Measurements from ENCODE around the gene CDH15. TPM values are rescaled to one million over a fixed set of nuclear protein-coding genes. Genes with fewer than 3 reads are reported as not detected.

CDH15 gene
- total and polyA plus RNA-seq, 2 experiments from 2014 or later = 0.06 TPM; not detected in 1

- WGBS, 2 experiments (ENCODE audit: low coverage in 1 of 2, low lambda C conversion rate in 2 of 2, missing lambda C conversion rate in 2 of 2) = 97 to 98% methylated on average over 10 to 12 of the region's 12 CpGs
- Histone ChIP-seq H3F3A (ENCODE audit: insufficient read depth) (no peaks in the 10 kb centered on the region), H3K79me2 (ENCODE audit: insufficient read depth) (no peaks in the 10 kb centered on the region), H3K4me1 (ENCODE audit: insufficient read depth) (no peaks in the 10 kb centered on the region), H3K9me2 (ENCODE audit: insufficient read depth) (no peaks in the 10 kb centered on the region), H3K9me3 (ENCODE audit: low read depth) (no peaks in the 10 kb centered on the region), H3K27me3 (replicated peaks; ENCODE audit: insufficient read depth) (no peaks in the 10 kb centered on the region), H3K27ac (no peak overlapping the region), H3K4me2 (ENCODE audit: unreplicated experiment) (no peak overlapping the region), H3K36me3 (ENCODE audit: low read depth) (no peaks in the 10 kb centered on the region), H4K20me1 (ENCODE audit: insufficient read depth) (no peaks in the 10 kb centered on the region), H3K9ac (no peak overlapping the region), H3K4me3 (no peak overlapping the region), H2AFZ (no peak overlapping the region)
- no peak for TF ChIP-seq EZH2 (IDR thresholded peaks at IDR 0.05; ENCODE audit: insufficient read depth, poor library complexity, severe bottlenecking)
- TF ChIP-seq EZH2phosphoT487 (IDR thresholded peaks at IDR 0.05; ENCODE audit: insufficient read depth, low read depth) = no peak
- in situ Hi-C loops (cut with MboI) = no loop called here
- no peak for DNase-seq
Observed at GRCh38 chr16:89139907-89140361, 31.6 kb upstream of the CDH15 start.

GRCh38 chr16:89140401-89140800, 31.1 kb upstream of the CDH15 start:
- Histone ChIP-seq H3K4me3 (no peak overlapping the region), H3K4me2 (ENCODE audit: unreplicated experiment) (no peak overlapping the region), H3K27me3 (replicated peaks; ENCODE audit: insufficient read depth) (no peaks in the 10 kb centered on the region), H3K9me3 (ENCODE audit: low read depth) (no peaks in the 10 kb centered on the region), H3K79me2 (ENCODE audit: insufficient read depth) (no peaks in the 10 kb centered on the region), H3K4me1 (ENCODE audit: insufficient read depth) (no peaks in the 10 kb centered on the region), H3K9ac (no peak overlapping the region), H3K9me2 (ENCODE audit: insufficient read depth) (no peaks in the 10 kb centered on the region), H3K36me3 (ENCODE audit: low read depth) (no peaks in the 10 kb centered on the region), H2AFZ (no peak overlapping the region), H3K27ac (no peak overlapping the region), H3F3A (ENCODE audit: insufficient read depth) (no peaks in the 10 kb centered on the region), H4K20me1 (ENCODE audit: insufficient read depth) (no peaks in the 10 kb centered on the region)
- WGBS, 2 experiments (ENCODE audit: low coverage in 1 of 2, low lambda C conversion rate in 2 of 2, missing lambda C conversion rate in 2 of 2) = 85 to 90% methylated on average over 13 of the region's 13 CpGs
- no peak for DNase-seq
- TF ChIP-seq EZH2phosphoT487 (IDR thresholded peaks at IDR 0.05; ENCODE audit: insufficient read depth, low read depth) (no peak), EZH2 (IDR thresholded peaks at IDR 0.05; ENCODE audit: insufficient read depth, poor library complexity, severe bottlenecking) (no peak)
- in situ Hi-C loops (cut with MboI) = no loop called here

GRCh38 chr16:89140981-89141883, 30.3 kb upstream of the CDH15 start:
- no peaks in the 10 kb centered on the region for H3K9me2 ChIP-seq (ENCODE audit: insufficient read depth)
- DNase-seq = no peak
- no peak overlapping the region for H3K4me2 ChIP-seq (ENCODE audit: unreplicated experiment)
- no peaks in the 10 kb centered on the region for H3K36me3 ChIP-seq (ENCODE audit: low read depth)
- no peak overlapping the region for H3K9ac ChIP-seq
- no peaks in the 10 kb centered on the region for H3K9me3 ChIP-seq (ENCODE audit: low read depth)
- no peak overlapping the region for H3K27ac ChIP-seq
- H3K79me2 ChIP-seq (ENCODE audit: insufficient read depth) = no peaks in the 10 kb centered on the region
- H4K20me1 ChIP-seq (ENCODE audit: insufficient read depth) = no peaks in the 10 kb centered on the region
- H3K27me3 ChIP-seq (replicated peaks; ENCODE audit: insufficient read depth) = no peaks in the 10 kb centered on the region
- no peak overlapping the region for H3K4me3 ChIP-seq
- TF ChIP-seq EZH2phosphoT487 (IDR thresholded peaks at IDR 0.05; ENCODE audit: insufficient read depth, low read depth) (no peak), EZH2 (IDR thresholded peaks at IDR 0.05; ENCODE audit: insufficient read depth, poor library complexity, severe bottlenecking) (no peak)
- in situ Hi-C loops (cut with MboI) = no loop called here
- no peaks in the 10 kb centered on the region for H3F3A ChIP-seq (ENCODE audit: insufficient read depth)
- no peak overlapping the region for H2AFZ ChIP-seq
- 96% methylated on average over 31 of the region's 31 CpGs for WGBS, 2 experiments (ENCODE audit: low coverage in 1 of 2, low lambda C conversion rate in 2 of 2, missing lambda C conversion rate in 2 of 2)
- H3K4me1 ChIP-seq (ENCODE audit: insufficient read depth) = no peaks in the 10 kb centered on the region

- no peak for TF ChIP-seq EZH2 (IDR thresholded peaks at IDR 0.05; ENCODE audit: insufficient read depth, poor library complexity, severe bottlenecking)
- Histone ChIP-seq H3K27me3 (replicated peaks; ENCODE audit: insufficient read depth) (no peaks in the 10 kb centered on the region), H3F3A (ENCODE audit: insufficient read depth) (no peaks in the 10 kb centered on the region), H3K27ac (no peak overlapping the region), H3K4me3 (no peak overlapping the region), H3K4me1 (ENCODE audit: insufficient read depth) (no peaks in the 10 kb centered on the region), H4K20me1 (ENCODE audit: insufficient read depth) (no peaks in the 10 kb centered on the region), H3K9me2 (ENCODE audit: insufficient read depth) (no peaks in the 10 kb centered on the region), H3K9ac (no peak overlapping the region), H3K36me3 (ENCODE audit: low read depth) (no peaks in the 10 kb centered on the region), H2AFZ (no peak overlapping the region), H3K9me3 (ENCODE audit: low read depth) (no peaks in the 10 kb centered on the region), H3K79me2 (ENCODE audit: insufficient read depth) (no peaks in the 10 kb centered on the region), H3K4me2 (ENCODE audit: unreplicated experiment) (no peak overlapping the region)
- WGBS, 2 experiments (ENCODE audit: low coverage in 1 of 2, low lambda C conversion rate in 2 of 2, missing lambda C conversion rate in 2 of 2) = 93 to 94% methylated on average over 13 of the region's 13 CpGs
- in situ Hi-C loops (cut with MboI) = no loop called here
- DNase-seq = no peak
Observed at GRCh38 chr16:89141884-89142267, 29.7 kb upstream of the CDH15 start.
